ENCODE measurements around the gene ZNF441.
"Not testable (repeated sequence)": the region's sequence is repeated elsewhere in the genome, so short reads cannot be mapped to it uniquely, and the experiment has no call there.

ZNF441 gene

DNA sequence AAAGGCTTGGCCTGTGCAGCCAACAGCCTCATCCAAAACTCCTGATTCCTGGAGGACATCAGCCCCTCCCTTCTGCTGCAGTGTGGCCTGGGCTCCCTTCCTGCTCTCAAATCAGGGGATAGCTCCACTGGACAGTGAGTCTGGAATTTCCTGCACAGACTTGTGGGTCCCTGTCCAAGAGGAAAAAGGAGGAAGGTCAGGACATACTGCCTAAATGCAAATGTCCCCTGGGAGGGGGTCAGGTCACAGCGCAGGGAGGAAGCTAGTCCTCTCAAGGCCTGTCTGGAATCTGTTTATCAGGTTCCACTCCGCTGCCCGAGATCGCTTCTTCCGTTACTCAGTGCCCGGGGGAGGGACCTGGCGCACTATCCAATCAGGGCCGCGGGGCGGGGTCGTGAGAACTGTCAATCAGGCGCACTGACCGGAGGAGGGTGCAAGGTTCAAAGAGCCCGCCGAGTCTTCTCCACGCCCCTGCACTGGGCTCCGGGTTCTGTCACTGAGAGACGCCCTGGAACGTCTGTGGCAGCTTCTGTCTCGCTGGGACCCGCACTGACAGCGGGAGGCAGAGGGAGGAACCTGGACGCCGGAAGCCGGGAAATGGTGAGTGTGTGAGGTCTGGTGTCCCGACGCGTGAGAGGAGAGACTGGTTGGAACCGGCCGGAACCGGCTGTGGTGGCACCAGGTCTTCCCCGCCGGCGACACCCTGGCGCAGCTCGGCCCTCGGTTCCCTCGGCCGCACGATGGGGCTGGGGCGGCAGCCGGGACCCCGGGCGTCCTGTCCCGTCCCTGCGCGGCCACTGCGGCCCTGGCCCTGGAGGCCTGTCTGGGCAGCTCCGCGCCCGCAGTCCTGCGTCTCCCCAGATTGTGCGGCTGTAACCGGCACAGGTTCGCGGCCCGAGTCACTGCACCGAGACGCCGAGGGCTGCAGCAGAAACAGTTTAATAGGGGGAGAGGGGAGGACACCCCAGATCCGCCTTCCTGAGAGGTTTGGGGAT lies at the start of gene ZNF441:
Gene ZNF441 (plus strand): TSS at position 404 of the 995 bp plus-strand sequence. CDS start 194 bp downstream, at position 598.
- DNase-seq, result no peak

DNA sequence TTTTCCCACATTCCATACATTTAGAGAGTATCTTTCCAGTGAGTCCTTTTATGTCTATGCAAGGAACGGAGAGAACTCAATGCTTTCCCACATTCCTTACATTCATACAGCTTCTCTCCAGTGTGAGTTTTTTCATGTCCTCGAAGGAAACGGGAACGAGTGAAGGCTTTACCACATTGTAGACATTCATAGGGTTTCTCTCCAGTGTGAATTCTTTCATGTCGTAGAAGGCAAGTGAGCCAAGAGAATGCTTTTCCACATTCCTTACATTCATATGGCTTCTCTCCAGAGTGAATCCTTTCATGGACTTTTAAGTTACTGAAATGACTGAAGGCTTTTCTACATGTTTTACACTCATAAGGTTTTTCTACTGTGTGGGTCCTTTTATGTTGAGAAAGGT lies 45.1 kb upstream of the ZNF441 start:
- DNase-seq, result no peak

DNA sequence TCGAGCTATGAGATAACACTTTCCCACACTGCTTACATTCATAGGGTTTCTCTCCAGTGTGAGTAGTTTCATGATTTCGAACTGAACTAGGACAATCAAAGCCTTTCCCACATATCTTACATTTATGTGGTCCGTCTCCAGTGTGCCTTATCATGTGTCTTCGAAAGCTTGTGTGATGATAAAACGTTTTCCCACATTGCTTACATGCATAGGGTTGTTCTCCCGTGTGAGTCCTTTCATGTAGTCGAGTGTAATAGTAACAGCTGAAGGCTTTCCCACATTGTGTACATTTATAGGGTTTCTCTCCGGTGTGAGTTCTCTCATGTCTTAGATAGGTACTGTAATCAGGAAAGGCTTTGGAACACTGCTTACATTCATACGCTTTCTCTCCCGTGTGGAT lies 44.4 kb upstream of the ZNF441 start:
- no peak for DNase-seq

DNA sequence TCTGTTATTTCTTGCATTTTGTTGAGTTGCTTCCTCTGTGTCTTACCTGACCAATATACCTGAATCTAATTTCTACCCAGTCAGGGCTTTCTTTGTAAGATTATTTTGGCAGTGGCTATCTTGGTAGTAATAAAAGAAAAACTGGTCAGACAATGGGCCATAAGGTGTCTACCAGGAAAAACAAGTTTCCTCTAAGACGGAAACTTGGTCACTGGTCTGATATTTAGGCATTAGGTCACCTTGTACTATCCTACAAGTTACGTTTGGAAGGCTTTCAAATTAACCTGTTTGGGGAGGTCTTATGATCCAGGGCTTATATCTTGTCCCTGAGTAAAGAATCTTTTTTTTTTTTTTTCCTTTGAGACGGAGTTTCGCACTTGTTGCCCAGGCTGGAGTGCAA lies 37.2 kb upstream of the ZNF441 start:
- no peak for DNase-seq

DNA sequence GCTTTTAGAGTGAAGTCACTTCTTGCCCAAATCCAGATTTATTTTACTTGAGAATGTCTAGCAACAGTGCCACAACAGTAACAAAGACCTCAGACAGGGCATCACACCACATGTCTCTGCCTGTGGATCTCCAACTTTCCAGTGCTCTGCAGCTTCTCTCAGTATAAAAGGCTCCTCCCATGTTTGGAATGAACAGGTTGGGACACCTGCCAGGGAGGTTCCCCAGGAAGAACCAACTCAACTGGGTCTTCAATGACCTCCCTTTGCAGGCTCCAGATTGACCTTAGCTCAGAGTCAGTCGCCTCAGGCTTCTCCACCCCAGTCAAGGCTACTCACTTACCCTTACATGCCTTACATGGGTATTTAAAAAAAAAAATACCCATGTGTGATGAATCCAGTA lies 31.4 kb upstream of the ZNF441 start:
- no peak for DNase-seq

DNA sequence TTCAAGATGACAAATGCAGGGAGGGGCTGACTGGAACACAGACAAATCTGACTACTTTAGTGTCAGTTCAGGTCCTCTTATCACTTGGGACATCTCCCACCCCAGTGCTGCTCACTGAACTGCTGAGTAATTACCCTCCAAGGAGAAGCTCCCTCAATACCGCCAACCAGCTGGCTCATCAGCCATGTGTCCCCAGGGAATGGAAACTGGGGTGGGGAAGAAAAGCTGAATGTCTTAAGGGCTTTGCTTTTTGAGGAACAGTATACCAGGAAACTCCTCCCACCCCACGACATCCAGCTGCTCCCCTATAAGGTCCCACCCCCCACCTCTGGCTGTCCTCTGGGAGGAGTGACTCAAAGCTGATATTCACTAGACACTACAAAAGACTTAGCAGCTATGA lies 30.1 kb upstream of the ZNF441 start:
- DNase-seq, result no peak

DNA sequence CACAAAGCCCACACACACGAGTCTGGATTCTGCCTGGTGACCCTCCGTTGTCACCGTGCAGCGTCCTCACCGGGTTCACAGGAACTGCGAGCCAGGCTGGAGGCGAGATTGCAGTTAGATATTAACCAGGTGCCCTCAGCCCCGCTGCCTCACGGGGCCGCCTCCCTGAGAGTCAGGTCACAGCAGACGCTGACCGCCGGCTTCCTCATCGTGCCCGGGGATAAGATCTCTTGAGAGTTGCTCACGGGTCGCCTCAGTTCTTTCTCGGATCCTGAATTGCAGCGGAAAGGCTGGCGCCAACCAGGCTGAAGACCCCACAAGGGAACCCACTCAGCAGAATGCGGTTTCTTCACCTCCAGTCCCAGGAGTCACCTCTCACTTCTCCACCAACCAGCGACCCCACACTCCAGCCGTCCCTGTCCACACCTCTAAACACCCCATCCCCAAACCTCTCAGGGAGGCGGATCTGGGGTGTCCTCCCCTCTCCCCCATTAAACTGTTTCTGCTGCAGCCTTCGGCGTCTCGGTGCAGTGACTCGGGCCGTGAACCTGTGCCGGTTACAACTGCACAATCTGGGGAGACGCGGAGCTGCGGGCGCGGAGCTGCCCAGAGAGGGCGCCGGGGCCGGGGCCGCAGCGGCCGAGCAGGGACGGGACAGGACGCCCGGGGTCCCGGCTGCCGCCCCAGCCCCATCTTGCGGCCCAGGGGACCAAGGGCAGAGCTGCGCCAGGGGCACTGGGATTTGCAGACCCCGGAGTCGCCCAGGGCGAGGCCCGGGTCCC lies 28.6 kb upstream of the ZNF441 start:
- DNase-seq, result no peak

DNA sequence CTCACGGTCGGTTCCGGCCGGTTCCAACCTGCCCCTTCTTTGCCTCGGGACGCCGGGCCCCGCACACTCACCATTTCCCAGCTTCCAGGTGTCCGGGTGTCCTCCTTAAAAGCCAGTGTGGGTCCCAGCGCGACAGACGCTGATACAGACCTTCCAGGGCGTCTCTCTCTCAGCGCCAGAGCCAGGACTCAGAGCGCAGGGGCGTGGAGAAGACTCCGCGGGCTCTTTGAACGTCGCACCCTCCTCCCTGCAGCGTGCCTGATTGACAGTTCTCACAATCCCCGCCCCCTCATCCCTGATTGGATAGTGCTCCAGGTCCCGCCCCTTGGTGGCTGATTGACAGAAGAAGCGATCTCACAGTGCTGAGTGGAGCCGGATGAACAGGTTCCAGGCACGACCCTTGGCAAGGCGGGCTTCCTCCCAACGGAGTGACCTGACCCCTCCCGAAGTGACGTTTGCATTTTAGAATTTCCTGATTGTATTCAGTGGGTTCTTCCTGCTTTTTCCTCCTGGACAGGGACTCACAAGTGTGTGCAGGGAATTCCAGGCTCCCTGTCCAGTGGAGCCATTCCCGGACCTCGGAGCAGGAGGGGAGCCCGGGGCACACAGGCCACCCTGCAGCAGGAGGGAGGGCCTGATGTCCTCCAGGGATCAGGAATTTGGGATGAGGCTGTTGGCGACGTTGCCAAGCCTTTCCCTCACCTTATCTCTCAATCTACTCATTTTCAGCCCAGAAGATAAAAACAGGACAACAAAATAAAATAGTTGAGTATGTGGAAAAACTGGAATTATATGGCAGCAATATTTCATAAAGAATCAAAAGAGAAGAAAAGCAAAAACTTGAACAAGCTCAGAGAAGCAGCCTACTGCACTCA lies 27.8 kb upstream of the ZNF441 start, which contains the start of gene ZNF823:
Gene ZNF823 (minus strand): TSS at position 201 of the 875 bp plus-strand sequence. CDS start 127 bp downstream, at position 74.
- peak; percentile 14 for DNase-seq

DNA sequence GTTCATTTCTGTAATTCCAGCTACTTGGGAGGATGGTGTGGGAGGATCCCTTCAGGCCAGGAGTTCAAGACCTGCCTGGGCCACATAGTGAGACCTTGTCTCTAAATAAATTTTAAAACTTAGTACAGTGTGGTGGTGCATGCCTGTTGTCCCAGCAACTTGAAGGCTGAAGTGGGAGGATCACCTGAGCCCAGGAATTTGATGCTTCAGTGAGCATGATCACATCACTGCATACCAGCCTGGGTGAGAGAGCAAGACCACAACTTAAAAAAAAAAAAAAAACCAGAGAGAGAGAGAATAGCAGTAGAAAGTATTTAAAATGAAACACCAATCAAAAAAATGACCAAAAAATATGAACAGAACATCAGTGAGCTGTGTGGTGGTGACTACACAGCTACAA lies 20.9 kb upstream of the ZNF441 start:
- no peak for DNase-seq

DNA sequence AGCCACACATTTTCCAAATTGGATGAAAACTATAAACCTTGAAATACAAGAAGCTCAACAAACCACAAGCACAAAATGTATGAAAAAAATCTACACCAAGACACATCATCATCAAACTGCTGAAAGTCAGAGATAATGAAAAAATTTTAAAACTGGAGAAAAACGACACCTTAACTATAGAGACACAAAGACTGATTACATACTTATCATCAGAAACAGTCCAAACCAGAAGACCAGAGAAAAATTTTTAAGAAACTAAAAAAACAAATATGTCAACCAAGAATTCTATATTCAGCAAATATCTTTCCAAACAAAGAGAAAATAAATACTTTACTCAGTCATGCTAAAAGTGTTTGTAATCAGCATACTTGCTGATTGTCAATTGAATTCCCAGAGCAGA lies 19.5 kb upstream of the ZNF441 start:
- no peak for DNase-seq

DNA sequence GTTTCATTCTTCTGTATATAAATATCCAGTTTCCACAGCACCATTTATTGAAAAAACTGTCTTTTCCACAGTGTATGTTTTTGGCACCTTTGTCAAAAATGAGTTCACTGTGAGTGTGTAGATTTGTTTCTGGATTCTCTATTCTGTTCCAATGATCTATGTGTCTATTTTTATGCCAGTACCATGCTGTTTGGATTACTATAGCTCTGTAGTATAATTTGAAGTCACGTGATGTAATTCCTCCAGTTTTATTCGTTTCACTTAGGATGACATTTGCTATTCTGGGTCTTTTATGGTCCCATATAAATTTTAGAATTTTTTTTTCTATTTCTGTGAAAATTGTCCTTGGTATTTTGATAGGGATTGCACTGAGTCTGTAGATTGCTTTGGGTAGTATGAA lies 17.0 kb upstream of the ZNF441 start:
- no peak for DNase-seq

DNA sequence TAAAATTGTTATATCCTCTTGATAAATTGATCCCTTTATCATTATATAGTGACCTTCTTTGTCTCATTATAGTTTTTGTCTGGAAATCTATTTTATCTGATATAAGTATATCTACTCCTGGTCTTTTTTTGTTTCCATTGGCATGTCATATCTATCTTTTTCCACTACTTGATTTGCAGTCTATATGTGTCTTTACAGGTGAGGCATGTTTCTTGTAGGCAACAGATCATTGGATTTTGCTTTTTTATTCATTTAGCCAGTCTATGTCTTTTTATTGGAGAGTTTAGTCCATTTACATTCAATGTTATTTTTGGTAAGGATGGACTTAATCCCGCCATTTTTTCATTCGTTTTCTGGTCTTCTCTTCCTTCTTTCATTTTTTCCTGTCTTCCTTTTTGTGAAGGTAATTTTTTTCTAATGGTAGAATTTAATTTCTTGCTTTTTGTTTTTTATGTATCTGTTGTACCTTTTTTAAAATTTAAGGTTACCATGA lies 14.5 kb upstream of the ZNF441 start:
- no peak for DNase-seq

DNA sequence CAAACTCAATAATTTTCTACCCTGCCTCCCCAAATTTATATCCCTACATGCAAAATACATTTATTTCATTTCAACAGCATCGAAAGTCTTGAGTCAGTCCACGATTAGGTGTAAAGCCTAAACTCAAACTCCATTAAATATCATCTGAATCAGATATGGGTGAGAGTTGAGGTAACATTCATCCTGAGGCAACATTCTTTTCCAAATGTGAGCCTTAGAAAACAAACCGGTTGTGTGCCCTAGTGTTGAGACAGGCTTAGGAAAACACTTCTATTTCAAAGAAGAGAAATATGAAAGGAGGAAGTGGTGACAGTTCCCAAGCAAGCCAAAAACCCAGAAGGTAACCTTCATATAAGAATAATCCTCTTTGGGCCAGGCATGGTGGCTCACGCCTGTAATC lies 12.1 kb upstream of the ZNF441 start:
- DNase-seq, result no peak

DNA sequence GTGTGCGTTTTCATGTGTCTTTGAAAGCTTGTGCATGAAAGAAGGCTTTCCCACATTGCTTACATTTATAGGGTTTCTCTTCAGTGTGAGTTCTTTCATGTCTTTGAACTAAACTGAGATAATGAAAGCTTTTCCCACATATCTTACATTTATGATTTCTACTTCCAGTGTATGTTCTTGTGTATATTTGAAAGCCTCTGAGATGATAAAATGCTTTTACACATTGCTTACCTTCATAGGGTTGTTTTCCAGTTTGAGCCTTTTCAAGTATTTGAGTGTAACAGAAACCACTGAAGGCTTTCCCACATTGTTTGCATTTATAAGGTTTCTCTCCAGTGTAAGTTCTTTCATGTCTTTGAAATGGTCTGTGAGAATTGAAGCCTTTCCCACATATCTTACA lies 9.8 kb upstream of the ZNF441 start:
- DNase-seq, result no peak

DNA sequence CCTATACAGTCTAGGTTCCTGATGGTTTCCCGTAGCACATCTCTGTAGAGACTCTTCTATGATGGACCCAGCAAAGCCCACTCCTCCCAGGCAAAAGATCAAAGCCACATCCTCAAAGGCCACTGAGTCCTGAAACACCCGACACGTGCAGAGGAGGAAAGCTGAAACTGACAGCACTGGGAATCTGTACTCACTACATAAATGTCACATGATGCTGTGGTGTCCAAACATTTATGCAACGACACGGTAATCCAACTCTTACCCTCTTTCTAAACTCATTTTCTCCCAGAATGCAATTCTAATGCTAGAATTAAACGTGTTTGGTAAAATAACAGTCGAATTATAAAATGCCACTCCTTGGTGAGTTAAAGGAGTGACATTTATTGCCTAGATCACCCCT lies 7.0 kb upstream of the ZNF441 start:
- no peak for DNase-seq

DNA sequence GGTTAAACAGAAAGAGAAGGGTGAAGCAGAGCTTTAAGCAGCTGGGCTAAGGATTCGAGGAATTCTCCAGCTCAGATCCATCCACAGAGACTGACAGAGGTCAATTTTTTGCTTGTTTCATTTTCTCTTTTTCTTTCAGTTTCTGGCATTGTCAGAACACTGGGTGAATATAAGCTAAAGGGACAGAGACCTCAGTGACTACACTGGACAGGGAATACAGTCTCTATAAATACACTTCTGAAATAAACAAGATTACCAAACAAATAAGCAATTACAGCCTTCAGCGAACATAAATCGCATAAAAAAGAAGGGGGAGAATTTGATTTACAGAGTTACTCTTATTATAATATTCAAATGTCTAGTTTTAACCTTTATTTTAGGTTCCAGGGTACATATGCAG lies 3.7 kb upstream of the ZNF441 start:
- no peak for DNase-seq

DNA sequence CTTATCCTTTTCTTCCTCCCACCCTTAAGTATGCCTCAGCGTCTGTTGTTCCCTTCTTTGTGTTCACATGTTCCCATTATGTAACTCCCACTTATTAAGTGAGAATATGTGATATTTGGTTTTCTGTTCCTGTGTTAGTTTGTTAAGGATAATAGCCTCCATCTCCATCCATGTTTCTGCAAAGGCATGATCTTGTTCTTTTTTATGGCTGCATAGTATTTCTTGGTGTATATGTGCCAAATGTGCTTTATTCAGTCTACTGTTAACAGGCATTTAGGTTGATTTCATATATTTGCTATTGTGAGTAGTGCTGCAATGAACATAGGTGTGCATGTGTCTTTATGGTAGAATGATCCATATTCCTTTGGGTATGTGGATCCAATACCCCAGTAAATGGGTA lies 3.2 kb upstream of the ZNF441 start:
- no peak for DNase-seq

DNA sequence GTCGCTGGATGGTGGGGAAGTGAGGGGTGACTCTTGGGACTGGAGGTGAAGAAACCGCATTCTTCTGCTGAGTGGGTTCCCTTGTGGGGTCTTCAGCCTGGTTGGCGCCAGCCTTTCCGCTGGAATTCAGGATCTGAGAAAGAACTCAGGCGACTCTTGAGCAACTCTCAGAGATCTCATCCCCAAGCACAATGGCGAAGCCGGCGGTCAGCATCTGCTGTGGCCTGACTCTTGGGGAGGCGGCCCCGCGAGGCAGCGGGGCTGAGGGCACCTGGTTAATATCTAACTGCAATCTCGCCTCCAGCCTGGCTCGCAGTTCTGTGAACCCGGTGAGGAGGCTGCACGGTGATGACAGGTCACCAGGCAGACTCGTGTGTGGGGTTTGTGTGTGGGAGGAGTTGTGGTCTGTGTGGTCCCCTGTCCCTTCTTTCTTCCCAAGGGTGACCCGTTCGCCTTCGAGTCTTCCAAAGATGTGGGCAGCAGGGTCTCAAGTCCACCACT lies 883 bp downstream of the ZNF441 start:
- DNase-seq, result no peak

DNA sequence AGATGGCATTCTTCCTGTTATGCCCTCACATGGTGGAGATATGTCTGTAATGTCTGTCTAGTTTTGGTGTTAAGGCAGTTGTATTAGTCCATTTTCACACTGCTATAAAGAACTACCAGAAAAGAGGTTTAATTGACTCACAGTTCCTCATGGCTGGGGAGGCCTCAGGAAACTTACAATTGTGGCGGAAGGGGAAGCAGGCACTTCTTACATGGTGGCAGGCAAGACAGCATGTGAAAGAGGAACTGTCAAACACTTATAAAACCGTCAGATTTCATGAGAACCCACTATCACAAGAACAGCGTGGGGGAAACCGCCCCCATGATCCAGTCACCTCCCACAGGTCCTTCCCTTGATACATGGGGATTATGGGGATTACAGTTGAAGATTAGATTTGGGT lies 3.2 kb downstream of the ZNF441 start:
- no peak for DNase-seq

DNA sequence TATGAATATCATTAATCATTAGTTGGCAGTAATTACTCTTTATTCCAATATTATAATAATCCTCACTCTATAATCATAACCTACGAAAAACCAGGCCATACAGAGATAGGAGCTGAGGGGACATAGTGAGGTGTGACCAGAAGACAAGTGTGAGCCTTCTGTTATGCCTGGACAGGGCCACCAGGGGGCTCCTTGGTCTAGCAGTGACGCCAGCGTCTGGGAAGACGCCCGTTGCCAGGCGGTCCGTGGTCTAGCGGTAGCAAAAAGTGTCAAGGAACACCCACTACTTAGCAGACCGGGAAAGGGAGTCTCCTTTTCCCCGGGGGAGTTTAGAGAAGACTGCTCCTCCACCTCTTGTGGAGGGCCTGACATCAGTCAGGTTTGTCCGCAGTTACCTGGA lies 4.7 kb downstream of the ZNF441 start:
- not testable (repeated sequence) for DNase-seq

DNA sequence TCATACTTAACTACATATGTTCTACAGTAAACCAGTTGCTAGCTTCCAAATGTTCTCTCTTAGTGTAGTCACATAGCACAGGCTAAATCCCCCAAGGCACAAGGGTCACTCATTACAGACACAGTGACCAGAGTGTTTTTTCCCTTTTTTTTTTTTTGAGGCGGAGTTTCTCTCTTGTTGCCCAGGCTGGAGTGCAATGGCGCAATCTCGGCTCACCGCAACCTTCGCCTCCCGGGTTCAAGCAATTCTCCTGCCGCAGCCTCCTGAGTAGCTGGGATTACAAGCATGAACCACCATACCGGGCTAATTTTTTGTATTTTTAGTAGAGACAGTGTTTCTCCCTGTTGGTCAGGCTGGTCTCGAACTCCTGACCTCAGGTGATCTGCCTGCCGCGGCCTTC lies 9.9 kb downstream of the ZNF441 start:
- not testable (repeated sequence) for DNase-seq

DNA sequence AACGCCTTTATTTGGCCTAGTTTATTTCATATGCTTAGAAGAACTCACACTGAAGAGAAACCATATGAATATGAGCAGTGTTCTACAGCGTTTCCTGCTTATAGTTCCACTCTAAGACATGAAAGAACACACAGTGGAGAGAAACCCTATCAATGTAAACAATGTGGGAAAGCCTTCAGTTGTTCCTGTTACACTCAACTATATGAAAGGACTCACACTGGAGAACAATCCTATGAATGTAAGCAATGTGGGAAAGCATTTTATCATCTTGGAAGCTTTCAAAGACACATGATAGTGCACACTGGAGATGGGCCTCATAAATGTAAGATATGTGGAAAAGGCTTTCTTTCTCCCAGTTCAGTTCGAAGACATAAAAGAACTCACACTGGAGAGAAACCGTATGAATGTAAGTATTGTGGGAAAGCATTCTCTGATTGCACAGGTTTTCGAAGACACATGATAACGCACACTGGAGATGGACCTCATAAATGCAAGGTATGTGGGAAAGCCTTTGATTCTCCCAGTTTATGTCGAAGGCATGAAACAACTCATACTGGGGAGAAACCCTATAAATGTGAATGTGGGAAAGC lies 13.7 kb downstream of the ZNF441 start:
- DNase-seq, result no peak
